Lower lobe of right lung (tissue), 2 donors: ENCODE results near the gene KRTAP10-6. TPM values are rescaled to one million over a fixed set of nuclear protein-coding genes. Genes with fewer than 3 reads are reported as not detected.

Experiments
- ATAC-seq, 2 donors: fragments of 200-7000 bp; cut with Tn5 transposase; one replicate each; pipeline ENCODE4 v1.9.1; 2020 to 2022; ENCODE audit warnings: mild to moderate bottlenecking in 2 of 2, moderate library complexity in 2 of 2
- DNase-seq: peaks from one replicate; pipeline ENCODE4 v3.0.0-alpha.2; 2020
- H3K27ac ChIP-seq: fragments of 200-600 bp; one replicate; pipeline ENCODE4 v1.8.0; 2022
- H3K27me3 ChIP-seq: fragments of 200-600 bp; one replicate; pipeline ENCODE4 v1.8.0; 2022; ENCODE audit warnings: low read depth
- H3K36me3 ChIP-seq: fragments of 200-600 bp; one replicate; pipeline ENCODE4 v1.8.0; 2022; ENCODE audit warnings: mild to moderate bottlenecking
- H3K4me1 ChIP-seq: fragments of 200-600 bp; one replicate; pipeline ENCODE4 v1.8.0; 2022
- H3K4me3 ChIP-seq: fragments of 200-600 bp; one replicate; pipeline ENCODE4 v1.8.0; 2022; ENCODE audit warnings: mild to moderate bottlenecking
- H3K9me3 ChIP-seq: fragments of 200-600 bp; one replicate; pipeline ENCODE4 v1.8.0; 2022
- CTCF ChIP-seq: fragments of 200-600 bp; IDR thresholded peaks from one replicate; pipeline ENCODE4 v1.8.0; 2022; ENCODE audit warnings: antibody characterized with exemption, mild to moderate bottlenecking
- intact Hi-C: fragments of 100-400 bp; cut with DNase I; formaldehyde crosslinking; loops from one replicate; pipeline ENCODE4 v1.11.0; 2022
- total RNA-seq: library from RNA; stranded (reverse); fragmentation: NEBNext Ultra II Directional; extraction: Animal tissue kit (Norgen Biotek cat#: 25700); gene quantifications from one replicate; pipeline ENCODE4 v1.2.1, GENCODE V29; 2021
- donor health status: DM: no; HTN: yes; CAD: no; lungs with severe emphysema.

The KRTAP10-6 gene
- total RNA-seq, 1 donor from 2014 or later: not detected

- no peak for TF ChIP-seq CTCF
- peaks cover 13% of the 10 kb centered on the region for H3K9me3 ChIP-seq
- H3K27ac ChIP-seq: no peak overlapping the region
- no peak for DNase-seq
- no peaks in the 10 kb centered on the region for H3K27me3 ChIP-seq
- no peaks in the 10 kb centered on the region for H3K4me1 ChIP-seq
- ATAC-seq: peak; percentile 21 to 58
- no peaks in the 10 kb centered on the region for H3K36me3 ChIP-seq
- no peak overlapping the region for H3K4me3 ChIP-seq
- intact Hi-C loops: no loop called here
Observed at GRCh38 chr21:44618909-44619308, 26.6 kb upstream of the KRTAP10-6 start.

- Histone ChIP-seq H3K9me3 (peaks cover 11% of the 10 kb centered on the region), H3K27ac (no peak overlapping the region), H3K36me3 (no peaks in the 10 kb centered on the region), H3K4me1 (no peaks in the 10 kb centered on the region), H3K4me3 (no peak overlapping the region), H3K27me3 (no peaks in the 10 kb centered on the region)
- DNase-seq: peak; percentile 53
- peak; percentile 27 for TF ChIP-seq CTCF
- ATAC-seq: peak; percentile 54 to 71
- intact Hi-C loops: no loop called here
Observed at GRCh38 chr21:44618504-44618903, 26.2 kb upstream of the KRTAP10-6 start.

- DNase-seq (no peak), ATAC-seq (no peak)
- H3K4me3 ChIP-seq: no peak overlapping the region
- H3K4me1 ChIP-seq: no peaks in the 10 kb centered on the region
- H3K36me3 ChIP-seq: no peaks in the 10 kb centered on the region
- no peak for TF ChIP-seq CTCF
- intact Hi-C loops: no loop called here
- no peak overlapping the region for H3K27ac ChIP-seq
- H3K27me3 ChIP-seq: no peaks in the 10 kb centered on the region
- H3K9me3 ChIP-seq: peaks cover 4% of the 10 kb centered on the region
Observed at GRCh38 chr21:44617071-44617501, 24.8 kb upstream of the KRTAP10-6 start.

- TF ChIP-seq CTCF: no peak
- no peak overlapping the region for H3K4me3 ChIP-seq
- no peak for DNase-seq
- intact Hi-C loops: no loop called here
- H3K4me1 ChIP-seq: no peaks in the 10 kb centered on the region
- ATAC-seq: no peak
- no peaks in the 10 kb centered on the region for H3K27me3 ChIP-seq
- H3K27ac ChIP-seq: no peak overlapping the region
- peaks cover 7% of the 10 kb centered on the region for H3K9me3 ChIP-seq
- no peaks in the 10 kb centered on the region for H3K36me3 ChIP-seq
Observed at GRCh38 chr21:44616591-44616926, 24.3 kb upstream of the KRTAP10-6 start.

- Histone ChIP-seq H3K27ac (no peak overlapping the region), H3K36me3 (no peaks in the 10 kb centered on the region), H3K4me1 (no peaks in the 10 kb centered on the region), H3K4me3 (no peak overlapping the region), H3K27me3 (no peaks in the 10 kb centered on the region), H3K9me3 (peaks cover 8% of the 10 kb centered on the region)
- ATAC-seq (no peak), DNase-seq (no peak)
- intact Hi-C loops: no loop called here
- no peak for TF ChIP-seq CTCF
Observed at GRCh38 chr21:44615911-44616590, 23.7 kb upstream of the KRTAP10-6 start.
